Nucleus accumbens (tissue), 56 donors: Measurements from ENCODE around the gene CACNA1H.
"Not testable (repeated sequence)": the region's sequence is repeated elsewhere in the genome, so short reads cannot be mapped to it uniquely, and the experiment has no call there.

Experiments
- DNase-seq, 56 donors: peaks; one replicate each; lab custom pipeline; 2025; lab: John Stamatoyannopoulos, UW

CACNA1H gene

GRCh38 chr16:1220841-1221627 lies 68.1 kb downstream of the CACNA1H start:
- peak in 2 of 56 donors; percentile 8 to 61 for DNase-seq

- DNase-seq, result peak in 10 of 56 donors; percentile 5 to 61 (median 17)
These were observed 69.0 kb downstream of the CACNA1H start for GRCh38 chr16:1221628-1222552.

GRCh38 chr16:1222553-1223354 lies 69.8 kb downstream of the CACNA1H start:
- DNase-seq, result no peak

- no peak for DNase-seq
These were observed 70.7 kb downstream of the CACNA1H start for GRCh38 chr16:1223355-1224214.

- DNase-seq, result no peak
These were observed 71.7 kb downstream of the CACNA1H start for GRCh38 chr16:1224558-1224957.

- DNase-seq, result no peak
These were observed 72.1 kb downstream of the CACNA1H start, which contains the start of gene TPSG1 for GRCh38 chr16:1225051-1225451. Gene TPSG1 (minus strand): TSS chr16:1225268. CDS start chr16:1225252, 16 bp downstream.

GRCh38 chr16:1225728-1226311 lies 72.9 kb downstream of the CACNA1H start:
- not testable (repeated sequence) for DNase-seq

- DNase-seq, result not testable (repeated sequence)
These were observed 73.8 kb downstream of the CACNA1H start for GRCh38 chr16:1226692-1227091.

- DNase-seq, result not testable (repeated sequence)
These were observed 75.3 kb downstream of the CACNA1H start for GRCh38 chr16:1228227-1228626.

- not testable (repeated sequence) for DNase-seq
These were observed 76.6 kb downstream of the CACNA1H start for GRCh38 chr16:1229476-1229875.

- DNase-seq, result not testable (repeated sequence)
These were observed 77.2 kb downstream of the CACNA1H start, which contains the start of gene TPSB2 for GRCh38 chr16:1230084-1230470. Gene TPSB2 (minus strand): TSS chr16:1230184. CDS start chr16:1229951, 233 bp downstream.

- DNase-seq, result not testable (repeated sequence)
These were observed 77.7 kb downstream of the CACNA1H start for GRCh38 chr16:1230471-1231212.

GRCh38 chr16:1231301-1231700 lies 78.4 kb downstream of the CACNA1H start:
- DNase-seq, result not testable (repeated sequence)

GRCh38 chr16:1232049-1232748 lies 79.3 kb downstream of the CACNA1H start:
- not testable (repeated sequence) for DNase-seq

- DNase-seq, result not testable (repeated sequence)
These were observed 83.8 kb downstream of the CACNA1H start for GRCh38 chr16:1236659-1237058.

GRCh38 chr16:1237990-1238389 lies 85.1 kb downstream of the CACNA1H start:
- no peak for DNase-seq

GRCh38 chr16:1238909-1239308 lies 86.0 kb downstream of the CACNA1H start:
- DNase-seq, result peak in 1 of 56 donors; percentile 7
